Measurements from ENCODE around the gene MDFIC. TPM values are rescaled to one million over a fixed set of nuclear protein-coding genes. Genes with fewer than 3 reads are reported as not detected.
"Not testable (repeated sequence)": the region's sequence is repeated elsewhere in the genome, so short reads cannot be mapped to it uniquely, and the experiment has no call there.

Gene MDFIC
- total RNA-seq, 2 experiments from 2014 or later = 25.9 to 27.1 TPM

- CTCF ChIA-PET = no interaction called here
- intact Hi-C loops (cut with DNase I, micrococcal nuclease) = loop anchor here in 1 of 2 experiments (5.0 kb wide), 1 partner anchor 38 kb away; no protein-coding TSS in a partner anchor
- Histone ChIP-seq H3K9me3 (ENCODE audit: control insufficient read depth in 1 of 2, insufficient read depth in 1 of 2, low read length in 2 of 2) (peaks cover 0 to 4% of the 10 kb centered on the region in 2 experiments), H3K27ac (ENCODE audit: low read depth in 1 of 2, low read length in 2 of 2) (no peak overlapping the region), H3K36me3 (ENCODE audit: insufficient read depth, low read length) (no peaks in the 10 kb centered on the region), H3K4me3 (ENCODE audit: low read length) (no peak overlapping the region), H3K4me1 (ENCODE audit: insufficient read depth, low read length) (no peaks in the 10 kb centered on the region), H3K27me3 (ENCODE audit: control insufficient read depth in 1 of 2, insufficient read depth in 2 of 2, low read length in 2 of 2) (no peaks in the 10 kb centered on the region)
- POLR2A ChIA-PET = interaction anchor here (0.6 kb wide), 1 partner anchor 191 kb away, joined by 3 read pairs; no protein-coding TSS in a partner anchor
- Mint-ChIP-seq H3K9me3 (peaks cover 10% of the 10 kb centered on the region), H3K27me3 (no peaks in the 10 kb centered on the region), H3K36me3 (ENCODE audit: low read depth) (no peaks in the 10 kb centered on the region), H3K27ac (no peak overlapping the region), H3K4me3 (no peak overlapping the region), H3K4me1 (ENCODE audit: low read depth) (no peaks in the 10 kb centered on the region)
- no peak for TF ChIP-seq CTCF (IDR thresholded peaks at IDR 0.05)
- ATAC-seq (ENCODE audit: poor library complexity) (no peak), DNase-seq (no peak)
Observed at GRCh38 chr7:114879554-114879953, 42.3 kb upstream of the MDFIC start.

- CTCF ChIA-PET = no interaction called here
- H3K27me3 Mint-ChIP-seq = no peaks in the 10 kb centered on the region
Observed at GRCh38 chr7:114885836-114886235, 36.1 kb upstream of the MDFIC start.

DNA sequence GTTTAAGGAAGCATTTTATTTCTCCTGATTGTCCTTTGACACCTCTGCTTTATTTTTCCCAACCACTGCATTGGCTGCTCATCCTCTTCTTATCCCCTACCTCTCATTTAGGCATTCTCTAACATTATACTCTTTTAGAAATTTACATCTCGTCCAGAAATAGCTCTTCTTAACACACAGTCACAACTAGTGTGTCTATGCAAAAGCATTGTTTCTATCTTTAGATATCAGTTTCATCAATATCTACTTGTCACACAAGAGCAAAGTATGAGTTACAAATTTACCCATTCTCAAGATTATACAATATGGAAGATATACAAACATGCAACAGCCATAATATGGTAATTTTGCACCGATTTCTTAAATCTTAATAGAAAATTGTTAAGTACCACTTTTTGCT, 35.7 kb upstream of the MDFIC start:
- CTCF ChIA-PET = no interaction called here

More at GRCh38 chr7:114885836-114886235, 36.1 kb upstream of the MDFIC start:
- Mint-ChIP-seq H3K9me3 (peaks cover 5% of the 10 kb centered on the region), H3K4me1 (ENCODE audit: low read depth) (peaks cover 6% of the 10 kb centered on the region), H3K4me3 (no peak overlapping the region), H3K36me3 (ENCODE audit: low read depth) (no peaks in the 10 kb centered on the region), H3K27ac (no peak overlapping the region)
- DNase-seq (no peak), ATAC-seq (ENCODE audit: poor library complexity) (no peak)
- no peaks in the 10 kb centered on the region for H3K9me3 ChIP-seq (ENCODE audit: control insufficient read depth in 1 of 2, insufficient read depth in 1 of 2, low read length in 2 of 2)
- TF ChIP-seq CTCF (IDR thresholded peaks at IDR 0.05) = no peak
- H3K27me3 ChIP-seq (ENCODE audit: control insufficient read depth in 1 of 2, insufficient read depth in 2 of 2, low read length in 2 of 2) = no peaks in the 10 kb centered on the region
- POLR2A ChIA-PET = no interaction called here
- intact Hi-C loops (cut with DNase I, micrococcal nuclease) = no loop called here
- H3K27ac ChIP-seq (ENCODE audit: low read depth in 1 of 2, low read length in 2 of 2) = no peak overlapping the region
- H3K4me3 ChIP-seq (ENCODE audit: low read length) = no peak overlapping the region
- no peaks in the 10 kb centered on the region for H3K36me3 ChIP-seq (ENCODE audit: insufficient read depth, low read length)
- no peaks in the 10 kb centered on the region for H3K4me1 ChIP-seq (ENCODE audit: insufficient read depth, low read length)

DNA sequence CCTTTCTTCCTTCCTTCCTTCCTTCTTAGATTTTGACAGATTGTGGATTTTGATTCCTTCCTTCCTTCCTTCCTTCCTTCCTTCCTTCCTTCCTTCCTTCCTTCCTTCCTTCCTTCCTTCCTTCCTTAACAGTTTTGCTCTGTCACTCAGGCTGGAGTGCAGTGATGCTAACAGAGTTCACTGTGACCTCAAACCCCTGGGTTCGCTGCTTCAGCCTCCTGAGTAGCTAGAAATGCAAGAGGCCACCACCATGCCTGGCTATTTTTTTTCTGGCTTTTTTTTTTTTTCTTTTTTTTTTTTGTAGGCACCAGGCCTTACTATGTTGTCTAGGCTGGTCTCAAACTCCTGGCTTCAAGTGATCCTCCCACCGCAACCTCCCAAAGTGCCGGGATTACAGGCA, 32.8 kb upstream of the MDFIC start:
- H3K4me1 Mint-ChIP-seq (ENCODE audit: low read depth); H3K36me3 ChIP-seq (ENCODE audit: insufficient read depth, low read length); H3K27me3 ChIP-seq (ENCODE audit: control insufficient read depth in 1 of 2, insufficient read depth in 2 of 2, low read length in 2 of 2); intact Hi-C loops (cut with DNase I, micrococcal nuclease); H3K36me3 Mint-ChIP-seq (ENCODE audit: low read depth); H3K9me3 ChIP-seq (ENCODE audit: control insufficient read depth in 1 of 2, insufficient read depth in 1 of 2, low read length in 2 of 2); H3K27me3 Mint-ChIP-seq; H3K4me3 ChIP-seq (ENCODE audit: low read length); H3K9me3 Mint-ChIP-seq; H3K27ac ChIP-seq (ENCODE audit: low read depth in 1 of 2, low read length in 2 of 2); POLR2A ChIA-PET; H3K27ac Mint-ChIP-seq; DNase-seq; H3K4me1 ChIP-seq (ENCODE audit: insufficient read depth, low read length); H3K4me3 Mint-ChIP-seq; ATAC-seq (ENCODE audit: poor library complexity): not testable (repeated sequence)
- CTCF ChIA-PET = interaction anchor here (1.0 to 1.6 kb wide), 2 partner anchors 24 to 27 kb away, joined by 3 read pairs; no protein-coding TSS in a partner anchor

More for the DNA sequence above, 35.7 kb upstream of the MDFIC start:
- no peaks in the 10 kb centered on the region for H3K27me3 Mint-ChIP-seq
- POLR2A ChIA-PET = no interaction called here
- DNase-seq (no peak), ATAC-seq (ENCODE audit: poor library complexity) (no peak)
- no peaks in the 10 kb centered on the region for H3K27me3 ChIP-seq (ENCODE audit: control insufficient read depth in 1 of 2, insufficient read depth in 2 of 2, low read length in 2 of 2)
- H3K4me3 ChIP-seq (ENCODE audit: low read length) = no peak overlapping the region
- H3K4me3 Mint-ChIP-seq = no peak overlapping the region
- H3K4me1 ChIP-seq (ENCODE audit: insufficient read depth, low read length) = no peaks in the 10 kb centered on the region
- TF ChIP-seq CTCF (IDR thresholded peaks at IDR 0.05) = no peak
- no peaks in the 10 kb centered on the region for H3K9me3 ChIP-seq (ENCODE audit: control insufficient read depth in 1 of 2, insufficient read depth in 1 of 2, low read length in 2 of 2)
- no peak overlapping the region for H3K27ac Mint-ChIP-seq
- H3K27ac ChIP-seq (ENCODE audit: low read depth in 1 of 2, low read length in 2 of 2) = no peak overlapping the region
- H3K36me3 ChIP-seq (ENCODE audit: insufficient read depth, low read length) = no peaks in the 10 kb centered on the region
- peaks cover 2% of the 10 kb centered on the region for H3K9me3 Mint-ChIP-seq
- intact Hi-C loops (cut with DNase I, micrococcal nuclease) = no loop called here
- H3K36me3 Mint-ChIP-seq (ENCODE audit: low read depth) = no peaks in the 10 kb centered on the region
- H3K4me1 Mint-ChIP-seq (ENCODE audit: low read depth) = peaks cover 6% of the 10 kb centered on the region

Measured in CD4-positive, alpha-beta T cell (primary cell).